Measurements from ENCODE around the gene MAP1S. TPM values are rescaled to one million over a fixed set of nuclear protein-coding genes. Genes with fewer than 3 reads are reported as not detected.

The MAP1S gene
- polyA plus RNA-seq, 1 of the 3 experiments (the other 2 are of a cell fraction), result 18.4 TPM

DNA sequence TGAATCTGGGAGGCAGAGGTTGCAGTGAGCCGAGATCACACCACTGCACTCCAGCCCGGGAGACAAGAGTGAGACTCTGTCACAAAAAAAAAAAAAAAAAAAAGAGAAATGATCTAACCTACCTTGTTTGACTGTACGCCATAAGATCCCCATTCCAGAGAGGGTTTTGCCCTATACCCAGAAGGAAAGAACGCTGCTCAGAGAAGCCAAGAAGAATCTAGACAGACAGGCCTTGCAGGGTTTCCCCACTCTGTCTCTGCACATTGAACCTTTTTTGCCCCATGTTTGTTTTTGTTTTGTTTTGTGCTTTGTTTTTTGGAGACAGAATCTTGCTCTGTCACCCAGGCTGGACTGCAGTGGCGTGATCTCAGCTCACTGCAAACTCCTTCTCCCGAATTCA is 7.4 kb upstream of the MAP1S start:
- Histone ChIP-seq H4K20me1 (ENCODE audit: insufficient read depth) (no peaks in the 10 kb centered on the region), H3K4me2 (no peak overlapping the region), H3K4me3 (ENCODE audit: low read depth in 2 of 2, low read length in 1 of 2) (no peak overlapping the region), H3K36me3 (replicated peaks in 1 of 2; ENCODE audit: control insufficient read depth in 1 of 2, insufficient read depth in 2 of 2, low read length in 1 of 2) (no peaks in the 10 kb centered on the region), H3K79me2 (ENCODE audit: insufficient read depth) (no peaks in the 10 kb centered on the region), H3K4me1 (ENCODE audit: control insufficient read depth in 1 of 2, insufficient read depth in 2 of 2, low read depth in 1 of 2, low read length in 1 of 2) (no peaks in the 10 kb centered on the region), H3K9ac (no peak overlapping the region), H3F3A (replicated peaks; ENCODE audit: insufficient read depth) (no peaks in the 10 kb centered on the region), H3K9me3 (no peaks in the 10 kb centered on the region), H3K27me3 (ENCODE audit: insufficient read depth) (no peaks in the 10 kb centered on the region), H3K9me2 (no peaks in the 10 kb centered on the region), H2AFZ (ENCODE audit: low read depth) (no peak overlapping the region), H3K27ac (ENCODE audit: low read depth in 2 of 2, low read length in 1 of 2) (no peak overlapping the region)
- POLR2A ChIA-PET, result no interaction called here
- no peak for TF ChIP-seq EZH2phosphoT487 (IDR thresholded peaks at IDR 0.05; ENCODE audit: borderline replicate concordance, low read depth)
- TF ChIP-seq FOSL2 (IDR thresholded peaks at IDR 0.05; ENCODE audit: borderline replicate concordance, low read depth), result no peak
- no peak for TF ChIP-seq GATA2 (CRISPR knock-in tag; IDR thresholded peaks at IDR 0.05)
- no peak for TF ChIP-seq CTCF (IDR thresholded peaks at IDR 0.05)
- no peak for TF ChIP-seq FOXM1 (IDR thresholded peaks at IDR 0.05; ENCODE audit: low read depth)
- TF ChIP-seq ELF1 (IDR thresholded peaks at IDR 0.05), result no peak
- TF ChIP-seq CHD2 (IDR thresholded peaks at IDR 0.05; ENCODE audit: low read length, partially characterized antibody), result no peak
- no peak for TF ChIP-seq EP300 (IDR thresholded peaks at IDR 0.05; ENCODE audit: borderline replicate concordance in 1 of 2, low read depth in 1 of 2, low read length in 1 of 2)
- no peak for TF ChIP-seq TCF12 (IDR thresholded peaks at IDR 0.05)
- DNase-seq, result no peak
- CTCF ChIA-PET, result no interaction called here
- 70% methylated on average over 6 of the region's 6 CpGs for WGBS (ENCODE audit: low lambda C conversion rate)

GRCh38 chr19:17716309-17716929 is 2.9 kb upstream of the MAP1S start:
- no peaks in the 10 kb centered on the region for H3F3A ChIP-seq (replicated peaks; ENCODE audit: insufficient read depth)
- H3K9me2 ChIP-seq, result no peaks in the 10 kb centered on the region
- H3K27ac ChIP-seq (ENCODE audit: low read depth in 2 of 2, low read length in 1 of 2), result no peak overlapping the region
- no peak overlapping the region for H2AFZ ChIP-seq (ENCODE audit: low read depth)
- WGBS (ENCODE audit: low lambda C conversion rate), result 70% methylated on average over 4 of the region's 4 CpGs
- TF ChIP-seq CTCF (IDR thresholded peaks at IDR 0.05) (peak; percentile 41), RXRA (IDR thresholded peaks at IDR 0.05; ENCODE audit: borderline replicate concordance, low read depth) (no peak)
- no peaks in the 10 kb centered on the region for H3K27me3 ChIP-seq (ENCODE audit: insufficient read depth)
- H3K36me3 ChIP-seq (replicated peaks in 1 of 2; ENCODE audit: control insufficient read depth in 1 of 2, insufficient read depth in 2 of 2, low read length in 1 of 2), result no peaks in the 10 kb centered on the region
- peaks cover 16% of the 10 kb centered on the region for H4K20me1 ChIP-seq (ENCODE audit: insufficient read depth)
- peaks cover 19% of the 10 kb centered on the region for H3K79me2 ChIP-seq (ENCODE audit: insufficient read depth)
- no peak overlapping the region for H3K4me3 ChIP-seq (ENCODE audit: low read depth in 2 of 2, low read length in 1 of 2)
- ChIA-PET POLR2A (no interaction called here), CTCF (interaction anchor here (1.0 to 5.9 kb wide), 3 partner anchors 9 to 144 kb away, joined by 3 to 30 read pairs (median 3); partner anchors contain the start of gene RPL18A)
- no peak for DNase-seq
- H3K9ac ChIP-seq, result no peak overlapping the region
- H3K4me2 ChIP-seq, result no peak overlapping the region
- peaks cover 11 to 16% of the 10 kb centered on the region in 2 experiments; a peak in 2 of 4 replicates for H3K4me1 ChIP-seq (ENCODE audit: control insufficient read depth in 1 of 2, insufficient read depth in 2 of 2, low read depth in 1 of 2, low read length in 1 of 2)
- no peaks in the 10 kb centered on the region for H3K9me3 ChIP-seq

Data from SK-N-SH (cell line).